ENCODE data around the gene OR52W1. TPM values are rescaled to one million over a fixed set of nuclear protein-coding genes. Genes with fewer than 3 reads are reported as not detected.

Gene OR52W1
- total and polyA plus RNA-seq, 2 donors from 2014 or later: not detected

DNA sequence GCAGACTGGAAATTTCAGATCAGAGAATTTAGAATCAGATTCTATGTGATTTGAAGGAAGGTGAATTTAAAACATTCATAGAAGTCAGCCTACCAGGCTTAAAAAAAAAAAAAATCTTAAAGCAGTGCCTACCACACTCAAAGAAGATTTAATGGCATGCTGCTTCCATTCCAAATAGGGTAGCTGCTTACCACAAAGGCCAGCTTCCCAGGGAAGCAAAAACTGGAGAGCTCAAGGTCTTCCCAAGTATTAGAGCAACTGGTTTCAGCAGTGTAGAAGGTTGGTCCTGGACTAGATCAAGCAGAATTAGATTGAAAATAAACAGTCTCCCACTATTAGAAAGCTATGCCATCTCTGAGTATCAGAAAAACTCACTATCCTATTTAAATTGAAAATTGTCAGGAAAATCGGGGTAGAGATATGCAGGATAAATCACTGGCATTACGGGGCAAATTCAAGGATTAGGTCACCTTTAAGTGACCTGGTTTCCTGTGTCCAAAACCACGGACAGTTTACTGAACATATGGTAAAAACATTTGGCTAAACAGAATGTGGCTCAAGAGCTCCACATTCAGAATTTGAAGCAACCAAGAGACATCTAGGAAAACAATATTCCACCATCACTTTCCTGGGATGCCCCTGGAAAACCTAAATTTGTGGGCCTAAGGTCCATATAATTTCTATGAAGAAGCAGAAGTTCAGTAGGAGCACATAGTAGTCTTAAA lies 7.6 kb downstream of the OR52W1 start:
- FAIRE-seq (no peak), DNase-seq (no peak)
- intact Hi-C loops (cut with DNase I): no loop called here
- Histone ChIP-seq H3K36me3 (ENCODE audit: control insufficient read depth in 2 of 3, insufficient read depth in 3 of 3, low read length in 3 of 3) (peaks cover 0 to 21% (median 8%) of the 10 kb centered on the region in 3 donors), H3K9me3 (ENCODE audit: control insufficient read depth in 2 of 3, insufficient read depth in 1 of 3, low read length in 3 of 3) (no peaks in the 10 kb centered on the region), H3K9ac (ENCODE audit: low read length in 3 of 3) (no peak overlapping the region), H3K27me3 (ENCODE audit: control insufficient read depth, insufficient read depth, low read length) (no peaks in the 10 kb centered on the region), H3K27ac (ENCODE audit: low read depth in 2 of 2, low read length in 2 of 2) (no peak overlapping the region), H3K4me3 (ENCODE audit: low read length in 3 of 3) (no peak overlapping the region), H3K4me1 (ENCODE audit: control insufficient read depth in 2 of 3, insufficient read depth in 2 of 3, low read depth in 1 of 3, low read length in 3 of 3) (no peaks in the 10 kb centered on the region)
- TF ChIP-seq, protein P1, sequence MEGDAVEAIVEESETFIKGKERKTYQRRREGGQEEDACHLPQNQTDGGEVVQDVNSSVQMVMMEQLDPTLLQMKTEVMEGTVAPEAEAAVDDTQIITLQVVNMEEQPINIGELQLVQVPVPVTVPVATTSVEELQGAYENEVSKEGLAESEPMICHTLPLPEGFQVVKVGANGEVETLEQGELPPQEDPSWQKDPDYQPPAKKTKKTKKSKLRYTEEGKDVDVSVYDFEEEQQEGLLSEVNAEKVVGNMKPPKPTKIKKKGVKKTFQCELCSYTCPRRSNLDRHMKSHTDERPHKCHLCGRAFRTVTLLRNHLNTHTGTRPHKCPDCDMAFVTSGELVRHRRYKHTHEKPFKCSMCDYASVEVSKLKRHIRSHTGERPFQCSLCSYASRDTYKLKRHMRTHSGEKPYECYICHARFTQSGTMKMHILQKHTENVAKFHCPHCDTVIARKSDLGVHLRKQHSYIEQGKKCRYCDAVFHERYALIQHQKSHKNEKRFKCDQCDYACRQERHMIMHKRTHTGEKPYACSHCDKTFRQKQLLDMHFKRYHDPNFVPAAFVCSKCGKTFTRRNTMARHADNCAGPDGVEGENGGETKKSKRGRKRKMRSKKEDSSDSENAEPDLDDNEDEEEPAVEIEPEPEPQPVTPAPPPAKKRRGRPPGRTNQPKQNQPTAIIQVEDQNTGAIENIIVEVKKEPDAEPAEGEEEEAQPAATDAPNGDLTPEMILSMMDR (IDR thresholded peaks at IDR 0.05; ENCODE audit: borderline replicate concordance, extremely low read depth, insufficient read depth): no peak

DNA sequence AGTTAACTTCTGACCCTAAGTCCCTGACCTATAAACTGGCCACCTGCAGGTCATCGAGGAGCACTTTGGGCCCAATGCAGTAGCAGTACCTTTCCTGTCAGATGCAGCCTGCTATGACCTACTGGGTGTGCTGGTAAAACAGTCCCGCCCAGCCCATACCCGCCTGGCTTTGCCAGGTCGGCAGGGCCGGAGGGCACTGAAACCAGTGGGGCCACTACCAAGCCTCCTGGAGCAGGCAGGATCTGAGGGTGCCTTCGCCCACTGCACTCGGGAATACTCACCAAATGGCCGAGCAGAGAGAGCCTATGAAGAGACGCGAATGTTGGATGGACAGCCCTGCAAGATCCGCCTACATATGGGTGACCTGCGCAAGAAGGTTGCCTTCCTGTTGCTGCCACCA lies 10.8 kb downstream of the OR52W1 start:
- no peaks in the 10 kb centered on the region for H3K9me3 ChIP-seq (ENCODE audit: control insufficient read depth in 2 of 3, insufficient read depth in 1 of 3, low read length in 3 of 3)
- DNase-seq (peak in 1 of 5 donors; percentile 69), FAIRE-seq (no peak)
- intact Hi-C loops (cut with DNase I): no loop called here
- TF ChIP-seq, protein P1 (IDR thresholded peaks at IDR 0.05; ENCODE audit: borderline replicate concordance, extremely low read depth, insufficient read depth): no peak
- H3K27ac ChIP-seq (ENCODE audit: low read depth in 2 of 2, low read length in 2 of 2): no peak overlapping the region
- H3K4me3 ChIP-seq (ENCODE audit: low read length in 3 of 3): no peak overlapping the region
- no peaks in the 10 kb centered on the region for H3K4me1 ChIP-seq (ENCODE audit: control insufficient read depth in 2 of 3, insufficient read depth in 2 of 3, low read depth in 1 of 3, low read length in 3 of 3)
- H3K27me3 ChIP-seq (ENCODE audit: control insufficient read depth, insufficient read depth, low read length): no peaks in the 10 kb centered on the region
- H3K9ac ChIP-seq (ENCODE audit: low read length in 3 of 3): no peak overlapping the region
- H3K36me3 ChIP-seq (ENCODE audit: control insufficient read depth in 2 of 3, insufficient read depth in 3 of 3, low read length in 3 of 3): peaks cover 0 to 27% (median 24%) of the 10 kb centered on the region in 3 donors

DNA sequence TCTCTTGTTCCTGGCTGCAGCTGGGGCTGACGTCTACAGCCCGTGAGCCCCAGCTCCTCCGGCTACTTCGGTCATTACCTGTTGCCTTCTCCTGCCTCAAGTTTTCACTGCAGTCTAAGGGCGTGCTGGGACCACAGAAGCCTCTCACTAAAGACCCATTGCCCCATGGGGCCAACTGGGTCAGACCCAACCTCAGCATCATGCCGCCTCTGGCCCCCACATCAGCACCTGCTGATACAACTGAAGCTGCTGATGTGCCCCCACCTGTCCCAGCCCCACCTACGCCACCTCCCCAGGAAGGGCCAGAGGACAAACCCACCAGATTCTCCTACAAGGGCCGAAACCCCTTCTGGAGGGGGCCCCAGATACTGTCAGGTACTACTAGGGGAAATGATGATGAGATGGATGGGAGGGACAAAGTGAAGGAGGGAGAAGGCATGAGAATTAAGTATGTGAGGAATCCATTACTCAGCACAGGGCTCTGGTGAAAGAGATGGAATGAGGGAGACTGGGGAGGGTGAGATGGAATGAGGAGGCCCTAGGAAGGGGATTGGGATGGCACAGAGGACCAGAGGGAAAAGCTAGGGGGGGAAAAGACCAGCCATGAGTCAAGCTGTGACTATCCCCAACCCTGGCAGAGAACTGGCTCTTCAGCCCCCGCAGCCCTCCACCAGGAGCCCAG lies 11.4 kb downstream of the OR52W1 start:
- no peak for FAIRE-seq
- intact Hi-C loops (cut with DNase I): no loop called here
- no peaks in the 10 kb centered on the region for H3K4me1 ChIP-seq (ENCODE audit: control insufficient read depth in 2 of 3, insufficient read depth in 2 of 3, low read depth in 1 of 3, low read length in 3 of 3)
- H3K9ac ChIP-seq (ENCODE audit: low read length in 3 of 3): no peak overlapping the region
- peaks cover 0 to 23% (median 21%) of the 10 kb centered on the region in 3 donors for H3K36me3 ChIP-seq (ENCODE audit: control insufficient read depth in 2 of 3, insufficient read depth in 3 of 3, low read length in 3 of 3)
- H3K27ac ChIP-seq (ENCODE audit: low read depth in 2 of 2, low read length in 2 of 2): no peak overlapping the region
- H3K9me3 ChIP-seq (ENCODE audit: control insufficient read depth in 2 of 3, insufficient read depth in 1 of 3, low read length in 3 of 3): no peaks in the 10 kb centered on the region
- no peak for DNase-seq
- no peaks in the 10 kb centered on the region for H3K27me3 ChIP-seq (ENCODE audit: control insufficient read depth, insufficient read depth, low read length)
- TF ChIP-seq, protein P1 (IDR thresholded peaks at IDR 0.05; ENCODE audit: borderline replicate concordance, extremely low read depth, insufficient read depth): no peak
- H3K4me3 ChIP-seq (ENCODE audit: low read length in 3 of 3): no peak overlapping the region
